Stimulated activated CD4-positive, alpha-beta T cell treated with anti-CD3 and anti-CD28 coated beads, Interleukin-2, amount 100 ng/mL, for 24 hours (primary cell): Measurements from ENCODE around the gene ZXDC.
A peak's percentile ranks its signal among the peaks of the same experiment; 100 is the strongest.

ENCODE experiments used
- DNase-seq, 2 donors: peaks; one replicate each; pipeline ENCODE4 v3.0.0-alpha.2; 2020

Gene ZXDC

DNA sequence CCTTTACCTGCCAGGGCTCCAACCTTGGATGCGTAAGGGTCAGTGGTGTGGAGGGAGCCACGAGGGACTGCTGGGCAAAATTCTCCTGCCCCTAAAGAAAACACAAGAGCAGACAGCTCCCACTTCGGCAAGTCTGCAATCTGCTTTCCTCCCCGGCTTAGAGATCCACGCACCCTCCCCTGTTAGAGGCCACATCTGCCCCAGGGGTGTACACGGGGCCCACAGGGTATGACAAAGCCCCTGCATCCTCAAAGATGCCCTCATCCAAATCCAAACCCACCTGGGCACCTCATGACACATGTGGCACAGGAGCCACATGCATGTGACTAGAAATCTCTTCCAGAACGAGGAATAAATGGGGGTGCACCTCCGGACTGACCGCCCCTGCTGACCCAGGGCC is 25.5 kb downstream of the ZXDC start:
- no peak for DNase-seq

DNA sequence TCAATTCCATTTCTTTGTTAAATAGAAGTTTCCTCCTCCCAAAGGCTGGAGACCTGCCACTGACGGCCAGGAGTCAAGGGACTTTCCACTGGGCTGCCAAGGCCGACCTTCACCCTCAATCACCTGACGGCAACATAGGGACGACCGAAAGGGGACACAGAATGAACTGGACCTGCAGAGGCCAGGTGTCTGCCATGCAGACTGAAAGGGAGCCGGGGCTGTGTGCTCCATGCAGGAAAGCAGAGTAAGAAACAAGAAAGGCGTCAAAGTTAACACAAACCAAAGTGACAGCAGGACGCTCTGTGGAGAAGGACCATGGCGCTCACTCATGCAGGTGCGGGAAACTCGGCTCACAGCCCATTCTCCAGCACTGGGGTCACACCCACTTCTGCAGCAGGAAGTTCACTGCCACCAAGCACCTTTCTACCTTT is 26.1 kb downstream of the ZXDC start:
- no peak for DNase-seq

DNA sequence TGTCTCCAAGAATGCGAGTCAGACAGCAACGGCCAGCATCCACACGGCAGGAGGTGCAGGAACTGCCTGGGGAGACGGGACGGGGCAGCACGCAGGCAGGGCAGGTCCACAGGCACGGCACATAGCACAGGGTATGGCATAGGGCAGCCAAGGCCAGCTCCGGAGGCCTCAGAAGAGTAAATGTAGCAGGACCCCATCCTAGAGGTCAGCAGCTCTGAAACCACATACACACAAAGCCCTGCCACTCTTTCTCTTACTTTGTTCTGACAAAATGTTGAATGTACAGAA is 26.9 kb downstream of the ZXDC start:
- DNase-seq: no peak

DNA sequence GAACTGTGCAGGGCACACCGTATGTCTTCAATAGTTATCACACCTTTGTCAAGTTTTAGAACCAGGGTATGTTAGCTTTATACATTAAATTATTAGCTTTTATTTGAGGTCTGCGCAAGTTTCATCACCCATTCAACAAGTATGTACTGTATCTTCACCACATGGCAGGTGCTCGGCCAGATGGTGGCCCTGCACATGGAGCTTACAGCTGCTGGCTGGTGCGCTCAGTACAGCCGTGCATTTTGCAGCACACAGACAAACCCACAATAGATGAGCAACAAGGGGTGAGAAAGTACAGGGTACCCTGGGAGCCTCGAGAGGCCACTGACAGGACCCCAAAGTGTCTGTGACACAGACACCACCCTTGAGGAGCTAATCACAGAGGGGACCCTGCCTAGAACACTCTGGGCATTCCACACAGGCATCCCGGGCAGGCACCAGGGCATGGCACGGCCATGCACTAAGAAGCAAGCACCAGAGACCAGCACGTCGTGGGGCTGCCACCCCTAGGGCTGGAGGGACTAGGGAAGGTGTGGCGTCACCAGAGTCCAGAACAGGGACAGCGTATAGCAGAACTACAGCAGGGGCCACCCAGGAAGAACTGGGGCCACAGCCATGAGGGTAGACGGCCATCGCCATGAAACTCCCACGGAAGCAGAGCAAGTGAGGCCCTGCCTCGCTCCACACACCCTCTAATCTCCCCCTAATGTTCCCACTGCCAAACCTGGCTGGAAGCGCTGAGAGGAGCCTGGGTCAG is 27.4 kb downstream of the ZXDC start:
- no peak for DNase-seq

DNA sequence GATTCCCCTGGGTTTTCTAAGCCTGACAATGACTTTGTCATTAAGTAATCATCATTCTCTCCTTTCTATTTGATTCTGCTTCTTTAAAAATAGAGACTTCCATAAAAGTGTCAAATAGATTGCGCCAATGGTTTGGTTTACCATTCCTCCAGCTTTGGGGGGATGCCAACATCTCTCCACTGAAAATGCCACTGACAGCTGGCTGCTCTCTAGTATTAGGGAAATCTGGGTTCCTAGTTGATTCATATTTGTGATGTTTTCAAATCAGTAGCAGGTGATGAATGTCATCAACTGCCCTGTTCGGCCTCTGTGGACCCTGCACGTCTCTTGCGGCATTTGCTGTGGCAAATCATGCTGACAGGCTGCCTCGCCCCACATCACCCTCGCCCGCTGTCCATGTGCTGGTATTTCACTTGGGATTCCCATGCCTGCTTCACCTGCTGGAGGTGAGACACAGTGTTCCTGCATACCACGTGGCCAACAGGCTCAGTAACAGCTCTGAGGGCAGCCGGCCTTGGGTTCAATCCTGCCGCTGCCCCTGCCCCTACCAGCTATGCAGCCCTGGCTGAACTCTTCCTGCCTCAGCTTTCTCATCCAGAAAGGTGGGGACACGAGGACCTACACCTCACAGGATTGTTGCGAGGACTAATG is 28.1 kb downstream of the ZXDC start:
- DNase-seq: peak in 1 of 2 donors; percentile 8

DNA sequence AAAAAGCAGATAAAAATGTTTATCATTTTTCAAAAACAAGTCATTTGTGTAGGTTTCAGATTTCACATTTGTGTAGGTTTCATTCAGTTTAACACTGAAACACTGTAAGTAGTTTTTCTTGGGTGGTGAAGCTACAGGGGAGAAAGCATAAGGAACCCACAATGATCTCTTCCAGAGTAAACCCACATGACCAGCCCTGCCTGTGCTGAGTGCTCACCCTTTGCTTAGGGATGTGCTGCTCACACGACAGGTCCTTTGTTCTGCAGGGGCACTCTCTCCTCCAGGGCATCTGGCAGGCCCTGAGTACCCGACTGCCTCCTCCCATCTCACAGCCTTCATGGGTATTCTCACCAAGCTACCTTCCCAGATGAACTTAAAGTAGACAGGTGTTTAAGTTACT is 28.9 kb downstream of the ZXDC start:
- no peak for DNase-seq

DNA sequence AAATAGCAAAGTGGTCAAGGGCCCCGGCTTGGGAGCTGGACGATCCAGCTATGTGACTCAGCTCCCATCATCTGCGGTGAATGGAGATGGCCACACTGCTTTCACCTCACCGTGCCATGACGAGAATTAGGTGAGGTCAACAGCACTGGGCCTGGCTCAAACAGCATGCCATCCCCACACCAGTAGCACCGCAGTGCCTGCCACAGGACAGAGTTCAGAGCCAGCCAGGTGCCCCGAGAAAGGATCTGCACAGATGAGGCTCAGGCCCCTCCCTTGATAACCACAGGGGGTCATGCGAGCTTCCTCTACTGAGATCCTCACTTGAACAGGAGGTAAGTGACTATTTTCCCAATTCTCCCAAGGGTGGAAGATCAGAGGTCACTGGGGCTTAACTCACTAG is 29.4 kb downstream of the ZXDC start:
- no peak for DNase-seq

DNA sequence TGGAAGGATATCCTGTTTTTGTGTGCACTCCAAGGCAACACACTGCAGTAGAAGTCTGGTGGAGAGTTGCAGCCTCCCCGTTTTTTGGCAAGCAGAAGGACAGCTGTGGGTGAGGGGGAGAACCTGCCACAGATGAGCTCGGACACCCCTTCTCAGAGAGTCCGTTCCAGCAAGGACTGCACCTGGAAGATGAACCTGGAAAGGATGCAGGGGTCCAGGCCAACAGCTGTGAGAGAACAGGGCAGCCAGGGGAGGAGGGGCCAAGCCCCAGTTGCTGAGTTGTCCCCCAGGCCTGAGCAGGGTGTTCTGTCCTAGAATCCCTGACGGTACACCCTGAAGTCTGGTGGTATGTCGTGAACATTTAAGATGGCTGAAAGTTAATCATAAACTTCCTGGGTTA is 30.2 kb downstream of the ZXDC start:
- DNase-seq: no peak

DNA sequence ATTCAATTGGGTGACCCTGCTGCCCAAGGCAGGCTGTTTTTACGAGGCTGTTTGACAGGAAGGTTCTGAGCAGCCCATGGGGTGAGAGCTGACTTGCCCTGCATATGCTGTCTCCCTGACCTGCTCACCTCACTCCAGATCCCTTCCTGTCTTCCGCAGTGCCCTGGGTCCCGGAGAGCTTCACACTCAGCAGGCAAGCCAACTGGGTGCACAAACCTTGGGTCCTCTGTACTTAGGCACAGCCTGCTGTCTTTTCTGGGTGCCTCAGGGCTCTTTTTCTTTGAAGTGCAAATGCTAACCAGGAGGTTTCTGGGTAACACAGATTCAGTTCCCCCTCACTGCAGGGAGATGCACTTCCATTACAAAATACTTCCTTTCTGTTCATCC is 32.8 kb downstream of the ZXDC start:
- DNase-seq: no peak

DNA sequence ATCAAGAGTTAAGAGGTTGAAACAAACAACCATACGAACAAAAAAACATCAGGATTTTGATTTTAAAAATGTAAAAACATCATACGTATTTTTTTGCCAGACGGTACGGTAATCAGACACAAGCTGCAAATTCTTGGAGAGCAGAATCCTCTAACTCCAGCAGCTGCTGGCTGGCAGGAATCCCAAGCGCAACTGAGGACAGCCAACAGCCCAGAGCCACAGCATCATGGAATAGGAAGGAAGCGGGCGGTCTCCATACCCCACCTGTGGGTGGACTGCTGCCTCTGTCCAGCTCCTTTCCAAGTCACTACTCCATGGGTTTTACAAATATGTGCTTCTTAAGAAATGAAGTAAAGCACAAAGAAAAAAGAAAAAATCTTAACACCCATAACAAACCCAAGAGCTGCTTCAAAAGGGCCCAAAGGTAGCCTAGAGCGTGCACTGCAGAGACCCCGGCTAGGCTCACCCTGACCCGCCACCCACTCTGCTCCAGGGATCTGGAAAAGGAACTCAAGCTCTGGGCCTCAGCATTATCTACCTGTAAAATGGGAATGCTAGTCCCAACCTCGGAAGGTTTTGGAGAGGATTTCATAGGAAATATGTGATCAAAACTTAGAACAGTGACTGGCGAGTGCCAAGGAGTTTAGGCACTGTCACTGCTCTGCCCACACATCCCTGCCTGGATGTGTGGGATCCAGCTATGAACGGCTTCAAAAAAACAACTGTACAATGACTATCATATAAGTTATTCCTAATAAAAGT is 33.4 kb downstream of the ZXDC start:
- DNase-seq: no peak

DNA sequence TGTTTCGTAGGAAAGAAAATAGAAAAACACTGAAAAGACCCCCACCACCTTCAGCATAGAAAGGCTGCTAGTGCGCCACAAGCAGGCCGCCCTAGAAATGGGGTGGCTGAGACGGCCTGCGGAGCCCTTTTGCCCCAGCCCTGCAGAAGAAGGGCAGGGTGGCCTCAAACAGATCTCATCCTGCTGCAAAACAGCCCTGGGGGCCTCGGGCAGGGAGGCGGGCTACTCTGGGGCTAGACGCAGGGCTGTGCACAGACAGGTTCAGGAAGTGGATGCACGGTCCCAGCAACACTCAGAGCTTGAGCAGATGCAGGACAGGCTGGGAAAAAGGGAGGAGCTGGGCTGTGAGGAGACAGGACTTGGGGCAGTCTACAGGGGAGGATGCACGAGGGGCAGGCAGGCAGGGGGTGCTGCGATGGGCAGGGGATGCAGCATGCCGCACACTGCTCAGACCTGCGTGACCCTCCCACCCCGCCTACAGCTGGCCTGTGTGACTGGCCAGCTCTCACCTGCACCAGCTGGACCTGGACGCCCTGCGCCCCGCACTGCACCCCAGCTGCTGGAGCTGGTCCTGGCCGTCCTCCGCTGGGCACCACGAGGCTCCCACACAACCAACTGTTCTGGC is 34.3 kb downstream of the ZXDC start:
- peak in 1 of 2 donors; percentile 8 for DNase-seq

DNA sequence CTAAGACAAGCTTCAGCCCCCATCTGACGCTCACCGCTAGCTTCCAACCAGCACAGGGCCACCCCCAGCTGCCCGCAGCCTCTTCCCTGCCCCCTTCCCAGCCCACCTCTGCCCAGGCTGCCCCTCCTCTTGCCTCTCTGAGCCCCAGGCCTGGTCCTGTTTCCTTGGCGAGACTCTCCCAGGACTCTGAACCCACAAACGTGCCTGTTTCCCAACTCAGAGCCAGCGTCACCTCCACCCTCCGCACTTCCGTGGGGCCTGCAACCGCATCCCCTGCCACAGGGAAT is 35.0 kb downstream of the ZXDC start:
- no peak for DNase-seq

DNA sequence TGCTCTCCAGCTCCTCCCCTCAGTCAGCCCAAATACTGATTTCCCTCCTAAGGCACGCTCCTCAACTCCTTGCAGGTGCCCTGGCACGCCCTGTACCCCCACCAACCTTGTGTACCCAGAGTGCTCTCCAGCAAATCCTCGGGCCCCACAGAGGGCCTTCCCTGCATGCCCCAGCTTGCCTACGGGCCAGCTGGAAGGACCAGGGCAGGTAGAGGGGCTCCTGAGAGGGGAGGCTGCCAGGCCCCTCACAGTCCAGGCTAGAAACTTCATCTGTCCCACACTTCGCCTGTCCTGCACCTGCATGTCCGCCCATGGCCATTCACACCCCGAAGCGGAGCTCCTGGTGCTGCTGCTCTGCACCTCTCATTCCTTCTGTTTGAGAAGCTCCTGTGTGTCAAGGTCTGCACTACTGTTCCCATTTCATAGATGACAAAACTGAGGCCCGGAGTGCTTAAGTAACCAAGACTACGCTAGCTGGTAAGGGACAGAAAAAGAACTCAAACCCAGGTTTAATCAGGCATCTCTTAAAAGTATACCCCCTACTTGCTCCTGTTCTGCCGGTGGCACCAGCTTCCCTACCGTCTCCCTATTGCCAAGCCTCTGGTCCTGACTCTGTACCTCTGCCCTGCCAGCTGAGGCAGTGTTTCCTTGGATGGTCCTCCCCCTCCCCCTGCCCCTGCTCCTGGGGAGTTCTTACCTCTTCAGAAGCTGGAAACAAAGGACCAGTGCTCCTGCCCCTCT is 35.6 kb downstream of the ZXDC start:
- no peak for DNase-seq

DNA sequence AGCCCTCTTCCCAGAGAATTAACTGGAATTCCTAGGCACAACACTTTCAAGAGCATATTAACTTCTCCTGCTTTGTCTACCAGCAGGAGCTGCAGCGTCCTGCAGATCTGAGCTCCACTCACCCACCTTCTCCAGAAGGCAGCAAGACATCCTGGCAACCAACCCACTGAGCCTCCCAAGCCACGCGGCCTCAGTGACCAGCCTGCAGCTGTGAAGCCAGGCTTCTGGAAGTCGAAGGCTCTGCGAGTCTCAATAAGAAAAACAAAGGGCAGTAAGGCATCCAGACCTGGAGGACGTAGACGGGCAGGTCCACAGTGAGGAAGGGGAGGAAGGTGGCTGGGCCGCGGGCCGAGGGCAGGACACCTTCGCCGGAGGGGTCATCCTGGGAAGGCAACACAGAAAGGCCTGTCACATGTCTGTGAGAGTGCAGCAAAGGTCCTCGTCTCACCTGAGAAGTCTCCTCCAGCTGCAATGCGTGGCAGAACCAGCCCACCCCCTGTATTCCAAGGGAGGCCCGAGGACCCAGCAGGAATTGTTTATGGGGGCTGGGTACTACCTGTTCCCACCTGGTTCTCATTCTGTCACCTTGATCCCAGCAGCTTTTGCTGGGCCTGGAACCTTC is 36.2 kb downstream of the ZXDC start:
- peak in 1 of 2 donors; percentile 8 for DNase-seq

DNA sequence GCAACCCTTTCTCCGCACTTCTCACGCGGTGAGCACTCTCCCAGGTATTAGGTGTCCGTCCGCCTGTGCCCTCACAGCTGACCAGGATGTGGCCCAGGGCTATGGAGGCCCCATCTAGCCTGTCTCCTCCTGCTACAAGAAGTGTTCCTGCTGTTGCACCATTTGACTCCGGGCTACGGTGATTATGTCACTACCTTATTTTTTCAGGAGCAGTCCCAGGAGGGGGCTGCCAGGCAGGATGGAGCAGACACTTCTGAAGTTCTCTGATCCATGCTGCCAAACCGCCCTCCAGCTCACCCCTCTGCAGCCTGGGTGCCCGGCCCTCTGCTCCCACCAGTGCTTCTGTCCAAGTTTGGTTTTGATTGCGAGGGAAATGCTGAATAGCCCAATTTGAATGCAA is 36.9 kb downstream of the ZXDC start:
- DNase-seq: no peak

DNA sequence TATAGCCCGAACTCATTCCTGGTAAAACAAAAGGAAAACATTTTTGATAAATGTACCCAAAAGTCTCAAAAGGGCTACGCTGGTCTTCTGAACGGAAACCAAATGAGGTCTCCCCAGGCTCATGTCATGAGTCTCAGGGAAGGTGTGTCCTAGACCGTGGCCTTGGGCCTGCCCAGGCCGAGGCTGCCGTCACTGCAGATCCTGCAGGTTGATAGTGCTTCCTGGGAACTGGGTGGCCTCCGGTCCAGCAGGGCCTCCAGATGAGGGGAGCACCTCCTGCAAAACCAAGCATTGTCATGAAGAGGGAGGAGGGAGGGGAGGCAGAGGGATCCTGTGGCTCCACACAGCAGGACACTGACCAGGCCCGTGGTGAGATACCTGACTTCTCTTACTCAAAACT is 37.5 kb downstream of the ZXDC start:
- peak in 1 of 2 donors; percentile 10 for DNase-seq

DNA sequence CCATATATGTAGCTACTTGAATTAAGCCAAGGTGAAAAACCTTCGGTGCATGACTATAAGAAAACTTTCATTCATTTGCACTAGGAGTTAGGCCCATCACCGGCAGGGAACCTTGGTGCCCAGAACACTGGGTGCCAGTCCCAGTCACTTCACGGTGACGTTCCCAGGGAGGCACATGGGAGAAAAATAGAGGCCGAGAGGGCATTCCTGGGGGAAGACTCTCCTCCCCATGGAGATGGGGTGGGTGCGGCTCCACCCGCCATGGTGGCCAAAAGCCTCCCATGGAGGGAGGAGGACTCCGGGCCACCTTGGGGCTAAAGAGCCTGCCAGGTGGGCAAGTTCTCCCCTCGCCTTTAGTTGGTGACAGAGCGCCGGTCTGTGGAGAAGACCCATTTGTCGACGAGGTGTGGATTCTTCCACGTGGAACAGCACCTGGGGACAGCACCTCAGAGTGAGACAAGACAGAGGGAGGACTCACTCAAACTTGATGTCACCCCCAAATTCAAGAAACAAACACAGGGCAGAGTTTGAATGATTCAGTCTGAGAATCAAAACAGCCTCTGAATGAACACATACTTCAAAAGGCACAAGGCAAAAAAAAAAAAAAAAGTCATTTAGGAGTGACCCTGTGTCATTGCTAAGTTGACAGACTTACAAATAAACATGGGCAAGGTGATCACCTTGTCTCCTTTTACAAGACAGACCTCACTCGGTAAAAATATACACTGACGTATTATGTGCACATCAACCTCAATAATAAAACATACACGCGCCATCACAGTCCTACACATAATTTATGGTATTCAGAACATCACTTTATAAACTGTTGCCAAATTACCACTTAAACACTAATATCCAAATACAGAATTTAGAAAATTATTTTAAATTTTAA is 38.6 kb downstream of the ZXDC start:
- no peak for DNase-seq

DNA sequence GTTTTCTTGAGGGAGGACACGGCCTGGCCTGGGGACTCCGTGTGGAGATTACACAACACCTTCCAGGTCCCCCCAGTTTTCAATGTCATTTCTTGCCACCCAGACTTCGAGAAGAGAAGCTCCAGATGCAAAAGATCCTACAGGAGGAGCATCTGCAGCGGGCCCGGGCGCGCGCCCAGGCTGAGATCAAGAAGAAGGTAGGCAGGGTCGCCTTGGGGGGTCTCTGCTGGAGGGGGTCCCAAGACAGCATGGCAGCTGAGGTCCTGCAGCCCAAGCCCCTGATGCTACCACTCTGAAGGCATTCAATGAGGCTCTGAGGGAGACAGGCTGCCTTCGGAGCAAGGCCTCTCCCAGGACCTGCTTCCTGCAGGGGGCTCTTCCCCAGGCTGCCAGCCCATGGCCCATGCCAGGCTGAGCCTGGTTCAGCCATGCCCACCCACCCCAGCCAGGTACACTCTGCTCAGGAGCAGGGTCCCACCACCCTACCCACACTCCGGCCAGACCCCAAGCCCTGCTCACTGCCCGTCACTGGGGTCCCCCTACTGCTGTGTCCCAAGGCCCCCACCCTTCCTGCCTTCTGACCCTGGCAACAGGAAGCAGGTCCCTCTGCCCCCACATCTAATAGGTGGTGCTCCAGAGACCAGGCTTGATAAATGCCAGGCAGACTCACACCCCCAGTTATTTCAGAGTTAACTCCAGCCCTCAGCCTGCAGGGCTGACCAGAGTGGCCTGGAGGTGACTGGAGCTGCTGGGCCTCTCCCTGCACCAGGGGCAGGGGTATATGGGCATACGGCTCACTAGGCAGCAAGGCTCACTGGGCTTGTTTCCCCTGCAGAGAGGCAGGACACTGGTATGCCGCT is 40.0 kb downstream of the ZXDC start:
- DNase-seq: no peak

DNA sequence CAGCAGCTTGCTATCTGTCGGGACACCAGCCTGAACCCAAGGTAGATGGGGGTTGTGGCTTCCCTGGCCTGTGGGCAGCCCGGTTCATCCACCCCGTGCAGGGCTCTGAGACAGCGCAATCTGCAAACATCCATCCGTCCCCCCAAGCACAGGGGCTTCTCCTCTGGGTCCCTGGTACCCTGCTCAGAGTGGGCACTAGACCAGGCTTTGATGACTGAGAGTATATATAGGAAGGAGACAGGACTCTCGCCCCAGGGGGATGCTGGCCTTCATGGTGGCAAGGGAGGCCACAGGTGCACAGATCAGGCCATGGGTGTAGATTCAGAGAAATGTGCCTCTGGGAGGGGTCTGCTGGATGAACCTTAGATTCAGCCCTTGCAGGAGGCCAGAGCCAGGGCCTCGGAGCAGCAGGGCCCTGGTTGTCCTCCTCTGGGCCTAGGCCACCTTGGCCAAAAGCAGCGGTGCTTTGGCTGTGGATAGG is 40.7 kb downstream of the ZXDC start:
- no peak for DNase-seq

DNA sequence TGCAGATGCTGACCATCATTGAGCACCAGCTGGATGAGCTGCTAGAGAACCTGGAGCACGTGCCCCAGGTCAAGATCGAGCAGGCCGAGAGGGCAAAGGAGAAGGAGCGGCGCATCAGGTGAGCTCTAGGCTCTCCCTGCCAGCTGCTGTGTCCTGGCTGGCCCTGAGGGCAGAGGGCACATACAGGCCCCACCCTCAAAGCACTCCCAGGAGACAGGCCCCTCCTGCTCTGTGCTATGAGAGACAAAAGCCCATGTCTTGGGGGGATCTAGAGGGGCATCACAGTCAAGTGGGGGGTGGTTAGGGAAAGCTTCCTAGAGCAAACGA is 41.5 kb downstream of the ZXDC start:
- DNase-seq: no peak
